Limb (tissue), 2 donors: ENCODE measurements around the gene TMEM44.

ENCODE experiments used
- DNase-seq, 2 donors: peaks; one replicate each; pipeline ENCODE4 v3.0.0-alpha.2; 2016; ENCODE audit errors: extremely low spot score in 2 of 2

The TMEM44 gene, protein sequence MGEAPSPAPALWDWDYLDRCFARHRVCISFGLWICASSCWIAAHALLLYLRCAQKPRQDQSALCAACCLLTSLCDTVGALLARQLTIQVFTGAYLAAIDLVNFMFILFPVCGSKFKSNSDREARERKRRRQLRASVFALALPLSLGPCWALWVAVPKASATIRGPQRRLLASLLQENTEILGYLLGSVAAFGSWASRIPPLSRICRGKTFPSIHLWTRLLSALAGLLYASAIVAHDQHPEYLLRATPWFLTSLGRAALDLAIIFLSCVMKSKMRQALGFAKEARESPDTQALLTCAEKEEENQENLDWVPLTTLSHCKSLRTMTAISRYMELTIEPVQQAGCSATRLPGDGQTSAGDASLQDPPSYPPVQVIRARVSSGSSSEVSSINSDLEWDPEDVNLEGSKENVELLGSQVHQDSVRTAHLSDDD

DNA sequence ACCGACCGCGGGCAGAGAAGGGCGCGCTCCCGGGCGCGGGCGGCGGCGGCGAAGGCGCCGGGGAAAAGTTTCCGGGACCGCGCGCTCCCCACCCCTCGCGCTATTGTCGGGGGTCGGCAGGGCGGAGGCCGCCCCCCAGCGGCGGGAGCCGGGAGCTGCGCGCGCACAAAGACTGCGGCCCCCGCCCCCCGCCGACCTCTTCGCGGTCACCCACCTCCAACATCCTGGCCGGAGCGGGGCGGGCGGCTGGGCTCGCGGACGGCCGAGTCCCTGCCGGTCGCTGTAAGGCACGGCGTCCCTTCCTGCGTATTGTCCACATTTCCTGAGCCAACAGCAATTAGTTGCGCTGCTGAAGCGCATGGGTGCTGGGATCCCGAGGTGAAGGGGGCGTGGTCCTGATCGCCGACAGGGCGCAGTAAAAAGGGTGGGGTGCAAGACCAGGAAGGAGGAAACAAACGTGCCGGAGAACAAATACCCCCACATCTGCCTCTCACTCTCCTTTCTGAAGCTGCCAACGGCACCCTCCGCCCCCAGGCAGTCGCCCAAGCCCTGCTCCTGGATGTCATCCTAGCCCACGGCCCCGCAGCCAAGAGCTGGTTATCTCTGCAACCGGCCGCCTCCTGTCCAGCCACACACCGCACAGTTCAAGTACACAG, at the start of gene TMEM44:
Gene TMEM44 (minus strand): TSS at position 71 of the 656 bp plus-strand sequence. CDS start 204 bp downstream, outside the sequence.
- peak; percentile 71 to 88 for DNase-seq

DNA sequence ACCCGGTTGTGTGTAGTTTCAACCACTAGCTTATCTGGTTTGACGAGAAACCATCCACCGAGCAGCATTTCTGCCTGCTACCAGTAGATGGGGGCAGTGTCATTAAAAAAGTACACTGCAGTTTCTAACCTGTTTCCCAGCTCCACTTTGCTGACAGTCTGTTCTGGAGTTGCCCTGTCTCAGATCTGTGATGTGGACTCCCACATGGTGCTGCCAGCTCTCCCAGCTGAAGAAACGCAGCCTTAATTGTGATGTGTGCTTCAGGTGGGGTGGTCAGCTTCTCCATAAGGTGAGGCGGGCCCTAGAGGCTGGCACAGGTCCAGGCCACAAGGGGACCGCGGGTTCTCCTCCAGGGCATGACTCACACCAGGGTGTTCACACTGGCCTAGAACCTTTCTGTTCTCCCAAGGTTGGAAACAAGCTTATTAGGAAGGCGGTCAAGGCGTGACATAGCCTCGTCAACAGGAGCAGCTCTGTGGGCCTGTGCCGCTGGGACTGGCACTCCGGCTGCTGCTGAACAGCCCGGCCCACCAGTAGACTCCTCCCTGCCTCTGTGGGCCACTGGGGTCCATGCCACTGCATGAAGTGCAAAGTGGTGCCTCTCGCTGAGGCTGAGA, 49.6 kb upstream of the TMEM44 start:
- peak; percentile 80 to 81 for DNase-seq

DNA sequence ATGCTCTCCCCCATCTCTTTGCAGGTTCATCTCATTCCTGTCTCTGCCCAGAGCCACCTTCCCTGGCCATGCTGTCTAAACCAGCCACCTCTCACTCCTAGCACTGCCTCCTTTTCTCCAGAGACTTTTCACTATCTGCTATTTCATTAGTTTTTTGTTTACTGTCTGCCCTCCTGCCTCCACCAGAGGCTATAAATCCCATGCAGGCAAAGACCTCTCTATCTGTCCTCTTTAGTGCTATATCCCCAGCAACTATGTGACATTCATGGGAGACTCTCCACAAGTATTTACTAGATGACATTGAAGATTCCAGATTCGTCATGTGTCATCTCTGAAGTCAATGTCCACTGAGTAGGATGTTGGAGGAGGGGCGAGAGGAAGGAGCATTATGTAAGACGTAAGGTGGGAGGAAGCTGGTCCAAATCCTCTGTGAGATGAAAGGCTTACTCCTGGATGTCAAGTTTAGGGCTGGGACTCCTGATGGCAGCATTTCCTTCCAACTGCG, 49.0 kb upstream of the TMEM44 start:
- no peak for DNase-seq

DNA sequence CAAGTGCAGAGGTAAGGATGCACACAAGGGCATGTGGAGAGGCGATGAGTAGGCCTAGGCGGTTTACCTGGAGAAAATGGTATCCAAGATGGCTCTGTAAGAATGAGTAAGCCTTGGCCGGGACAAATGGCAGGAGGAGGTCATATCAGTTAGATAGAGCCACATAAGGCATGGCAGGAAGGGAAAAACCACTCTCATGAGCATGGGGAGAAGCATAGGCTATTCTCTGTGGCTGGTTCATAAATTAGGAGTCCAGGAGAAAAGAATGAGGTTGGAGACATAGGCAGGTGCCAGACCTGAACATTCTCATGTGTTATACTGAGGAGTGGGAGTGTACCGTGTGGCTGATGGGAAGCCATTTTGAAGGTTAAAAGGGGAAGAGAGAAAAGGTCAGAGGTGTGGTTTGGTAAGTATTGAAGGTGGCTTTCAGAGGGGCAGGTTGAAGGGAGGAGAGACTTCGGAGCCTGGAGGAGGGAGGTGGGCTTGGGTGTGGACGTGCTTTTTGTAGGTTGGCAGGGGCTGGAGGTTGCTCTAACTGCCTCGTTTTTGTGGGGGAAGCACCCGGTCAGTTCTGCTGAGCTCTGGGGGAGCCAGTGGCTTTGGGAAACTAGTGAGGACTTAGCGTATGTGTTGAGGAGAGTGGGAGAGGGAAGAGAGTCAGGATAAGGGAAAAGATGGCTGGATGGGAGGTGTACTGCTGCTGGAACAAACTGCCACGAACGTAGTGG, 47.8 kb upstream of the TMEM44 start:
- DNase-seq: no peak

DNA sequence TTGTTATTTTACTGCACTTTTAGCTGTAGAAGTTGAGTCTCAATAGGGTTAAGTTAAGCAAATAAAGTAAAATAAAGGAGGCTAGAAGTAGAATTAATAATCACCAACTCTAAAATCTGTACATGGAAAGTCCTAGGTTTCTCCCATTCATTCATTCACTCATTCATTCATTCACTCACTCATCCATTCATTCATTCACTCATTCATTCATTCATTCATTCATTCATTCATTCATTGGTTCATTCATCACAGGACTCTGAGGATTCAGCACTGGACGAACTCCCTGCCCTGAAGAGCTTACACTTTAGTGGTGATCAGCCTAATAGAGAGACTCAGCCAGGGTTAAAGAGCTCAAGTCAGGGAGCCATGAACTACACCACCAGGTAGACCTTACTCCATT, 43.3 kb upstream of the TMEM44 start:
- no peak for DNase-seq

DNA sequence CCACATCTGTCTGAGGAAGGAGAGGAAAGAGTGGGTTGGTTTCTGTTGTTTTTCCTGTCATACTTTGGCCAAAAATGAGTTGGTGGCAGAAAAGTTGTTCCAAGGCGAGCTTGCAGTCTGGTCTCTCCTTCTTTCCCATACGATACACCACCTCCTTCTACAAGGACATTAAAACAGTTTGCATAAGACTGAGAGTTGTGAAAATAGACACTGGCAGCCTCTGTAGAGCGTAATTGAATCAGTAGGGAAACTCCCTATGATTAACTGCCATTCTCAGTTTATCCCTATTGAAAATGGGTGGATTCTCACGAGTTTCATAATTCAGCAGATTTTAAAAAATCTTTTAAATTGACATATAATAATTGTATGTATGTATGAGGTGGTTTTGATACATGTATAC, 42.5 kb upstream of the TMEM44 start:
- no peak for DNase-seq

GRCh38 chr3:194675081-194675640, 41.9 kb upstream of the TMEM44 start:
- no peak for DNase-seq

GRCh38 chr3:194673761-194674160, 40.5 kb upstream of the TMEM44 start:
- DNase-seq: no peak

- DNase-seq: no peak
Measured at GRCh38 chr3:194672876-194673275, 39.7 kb upstream of the TMEM44 start.

GRCh38 chr3:194671900-194672808, 38.9 kb upstream of the TMEM44 start, which contains the start of gene LSG1:
LSG1 (minus strand) TSS chr3:194672191; CDS start chr3:194672162, 29 bp downstream.
- DNase-seq: peak; percentile 94 to 97

GRCh38 chr3:194671511-194671899, 38.3 kb upstream of the TMEM44 start:
- DNase-seq: peak in 1 of 2 donors; percentile 63

DNA sequence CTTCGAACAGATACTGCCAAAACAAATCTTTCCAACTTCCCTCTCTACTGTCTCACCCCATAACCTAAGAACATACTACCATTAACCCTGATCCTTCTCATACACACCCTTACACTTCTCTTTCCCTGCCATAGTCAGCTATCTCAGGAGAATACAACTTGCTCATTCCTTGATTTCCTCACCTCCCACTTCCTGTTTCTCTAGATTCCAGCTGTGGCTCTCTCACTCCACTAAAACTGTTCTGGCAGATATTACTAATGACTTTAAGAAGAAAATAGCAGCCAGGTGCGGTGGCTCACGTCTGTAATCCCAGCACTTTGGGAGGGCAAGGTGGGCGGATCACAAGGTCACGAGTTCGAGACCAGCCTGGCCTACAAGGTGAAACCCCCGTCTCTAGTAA, 34.1 kb upstream of the TMEM44 start:
- DNase-seq: no peak

GRCh38 chr3:194664857-194665256, 31.6 kb upstream of the TMEM44 start:
- DNase-seq: no peak

GRCh38 chr3:194661946-194662345, 28.7 kb upstream of the TMEM44 start:
- no peak for DNase-seq

DNA sequence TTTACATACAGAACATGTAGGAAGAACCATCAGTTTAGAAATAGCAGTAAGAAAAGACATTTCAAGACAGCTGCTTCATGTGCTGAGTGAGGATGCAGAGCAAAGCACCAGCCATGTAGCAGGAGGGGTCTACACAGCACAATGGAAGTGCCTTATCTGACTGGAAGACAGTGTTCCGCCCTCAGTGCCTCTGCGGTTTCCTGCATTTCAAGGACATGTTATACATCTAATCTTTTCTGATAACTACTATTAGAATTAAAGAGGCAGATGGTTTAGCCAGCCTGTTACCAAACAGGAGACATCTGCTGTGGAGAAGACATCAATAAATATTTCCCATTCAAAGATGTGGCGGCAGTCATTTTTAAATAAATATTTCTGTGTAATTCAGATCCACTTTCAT, 28.2 kb upstream of the TMEM44 start:
- DNase-seq: no peak

DNA sequence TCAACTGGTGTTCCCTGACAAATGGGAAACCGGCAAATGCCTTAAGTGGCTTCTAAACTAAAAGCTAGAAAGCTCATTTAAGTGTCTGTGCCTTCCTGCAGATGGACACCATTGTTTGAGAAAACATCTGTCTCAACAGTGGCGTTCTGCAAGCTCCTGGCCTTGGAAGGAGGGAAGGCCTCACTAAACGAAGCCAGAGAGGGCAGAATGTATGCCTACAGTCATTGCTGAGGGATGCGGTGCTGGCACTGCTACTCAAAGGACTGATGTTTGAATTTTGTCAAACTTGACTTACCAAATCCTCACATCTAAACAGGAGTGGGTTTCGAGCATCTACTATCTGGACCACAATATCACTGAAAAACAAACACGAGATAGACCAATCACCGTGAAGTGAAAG, 26.6 kb upstream of the TMEM44 start:
- DNase-seq: no peak

- DNase-seq: no peak
Measured at GRCh38 chr3:194658477-194659242, 25.4 kb upstream of the TMEM44 start.

DNA sequence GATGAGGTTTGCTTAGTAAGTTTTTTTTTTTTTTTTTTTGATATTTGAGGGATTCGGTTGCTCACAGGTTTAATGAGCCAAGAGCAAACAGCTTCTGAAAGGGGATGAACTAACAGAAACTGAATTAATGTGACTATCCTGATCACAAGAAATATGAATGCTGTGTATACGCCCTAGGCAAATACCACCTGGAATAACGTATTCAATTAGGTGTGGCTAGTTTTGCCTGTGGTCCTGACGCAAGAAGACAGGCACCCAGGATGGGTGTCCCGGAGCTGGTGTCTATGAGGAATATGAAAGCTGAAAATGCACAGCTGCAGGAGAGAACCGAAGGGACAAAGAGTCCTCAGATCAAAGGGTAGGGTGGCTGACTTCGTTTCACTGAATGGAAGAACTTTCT, 24.2 kb upstream of the TMEM44 start:
- DNase-seq: no peak

- no peak for DNase-seq
Measured at GRCh38 chr3:194654443-194654842, 21.2 kb upstream of the TMEM44 start.
